ENCODE data around the gene CDHR2.

The CDHR2 gene

GRCh38 chr5:176575488-176576422 is 26.6 kb downstream of the CDHR2 start:
- no peak for DNase-seq (ENCODE audit: low read depth)
- no peak for TF ChIP-seq CTCF (IDR thresholded peaks at IDR 0.05; ENCODE audit: control insufficient read depth, extremely low read depth, insufficient read depth)
- H3K4me3 ChIP-seq (ENCODE audit: low read depth, low read length), result no peak overlapping the region

- no peak overlapping the region for H3K4me3 ChIP-seq (ENCODE audit: low read depth, low read length)
- no peak for TF ChIP-seq CTCF (IDR thresholded peaks at IDR 0.05; ENCODE audit: control insufficient read depth, extremely low read depth, insufficient read depth)
- no peak for DNase-seq (ENCODE audit: low read depth)
Observed at GRCh38 chr5:176577312-176578176, 28.4 kb downstream of the CDHR2 start.

DNA sequence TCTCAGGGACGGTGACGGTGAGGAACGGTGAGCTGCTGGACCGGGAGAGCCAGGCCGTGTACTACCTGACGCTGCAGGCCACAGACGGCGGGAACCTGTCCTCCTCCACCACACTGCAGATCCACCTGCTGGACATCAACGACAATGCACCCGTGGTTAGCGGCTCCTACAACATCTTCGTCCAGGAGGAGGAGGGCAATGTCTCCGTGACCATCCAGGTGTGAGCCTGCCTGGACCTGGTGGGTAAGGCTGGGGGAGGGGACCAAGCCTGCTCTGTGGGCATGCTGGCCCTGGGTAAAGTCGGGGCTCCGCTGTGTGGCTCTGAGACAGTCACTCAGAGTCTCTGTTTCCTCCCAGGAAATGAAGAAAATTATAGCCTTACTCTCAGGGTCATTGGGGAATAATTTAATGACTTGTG is 29.3 kb downstream of the CDHR2 start:
- DNase-seq (ENCODE audit: low read depth), result peak; percentile 72
- H3K4me3 ChIP-seq (ENCODE audit: low read depth, low read length), result no peak overlapping the region
- TF ChIP-seq CTCF (IDR thresholded peaks at IDR 0.05; ENCODE audit: control insufficient read depth, extremely low read depth, insufficient read depth), result peak; percentile 91

DNA sequence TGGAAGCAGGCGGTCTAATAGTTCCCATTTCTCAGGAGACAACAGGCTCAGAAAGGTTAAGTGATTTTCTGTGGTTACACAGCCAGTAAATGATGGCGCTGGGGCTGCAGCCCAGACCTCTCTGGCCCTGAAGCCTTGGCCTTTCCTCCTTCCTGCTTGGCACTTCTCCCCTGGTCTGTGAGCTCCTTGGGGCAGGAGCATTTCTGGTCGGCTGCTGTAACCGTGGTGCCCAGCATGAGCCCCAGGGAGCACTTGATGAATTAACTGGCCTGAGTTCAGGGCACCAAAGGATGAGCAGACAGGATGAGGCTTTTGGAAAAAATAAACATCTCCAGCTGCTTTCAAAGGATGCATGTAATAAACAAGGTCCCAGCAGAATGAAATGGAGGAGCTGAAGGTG is 30.2 kb downstream of the CDHR2 start:
- TF ChIP-seq CTCF (IDR thresholded peaks at IDR 0.05; ENCODE audit: control insufficient read depth, extremely low read depth, insufficient read depth), result no peak
- DNase-seq (ENCODE audit: low read depth), result no peak
- H3K4me3 ChIP-seq (ENCODE audit: low read depth, low read length), result no peak overlapping the region

- DNase-seq (ENCODE audit: low read depth), result no peak
- no peak overlapping the region for H3K4me3 ChIP-seq (ENCODE audit: low read depth, low read length)
Observed at GRCh38 chr5:176581361-176581760, 32.2 kb downstream of the CDHR2 start.

DNA sequence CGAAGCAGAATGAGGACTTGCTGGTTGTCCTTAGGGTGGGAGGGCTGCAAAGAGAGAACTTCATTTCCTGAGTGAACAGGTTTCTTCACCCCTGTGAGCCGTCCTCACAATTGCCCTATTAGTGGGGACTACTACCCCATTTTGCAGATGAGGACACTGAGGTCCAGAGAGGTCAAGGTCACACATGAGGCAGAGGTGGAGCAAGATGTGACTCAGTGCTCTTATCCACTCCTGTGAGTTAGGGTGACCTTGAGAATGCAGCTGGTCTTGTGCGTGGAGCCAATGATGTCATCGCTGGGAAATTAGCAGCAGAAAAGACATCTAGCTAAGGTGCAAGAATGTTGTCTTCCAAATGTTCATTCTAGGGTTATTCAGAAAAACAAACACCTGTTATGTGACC is 33.9 kb downstream of the CDHR2 start:
- DNase-seq (ENCODE audit: low read depth), result no peak

More at GRCh38 chr5:176581361-176581760, 32.2 kb downstream of the CDHR2 start:
- TF ChIP-seq CTCF (IDR thresholded peaks at IDR 0.05; ENCODE audit: control insufficient read depth, extremely low read depth, insufficient read depth), result no peak

More for the DNA sequence above, 33.9 kb downstream of the CDHR2 start:
- no peak for TF ChIP-seq CTCF (IDR thresholded peaks at IDR 0.05; ENCODE audit: control insufficient read depth, extremely low read depth, insufficient read depth)
- no peak overlapping the region for H3K4me3 ChIP-seq (ENCODE audit: low read depth, low read length)

Measured in LNCaP clone FGC (cell line).